ENCODE data around the gene PHACTR1.

Gene PHACTR1

GRCh38 chr6:12990162-12990561 lies 273.6 kb downstream of the PHACTR1 start:
- DNase-seq (ENCODE audit: low read depth in 1 of 2, low spot score in 1 of 2), result no peak
- Histone ChIP-seq H3K27ac (replicated peaks) (no peak overlapping the region), H3K4me3 (replicated peaks; ENCODE audit: insufficient read depth, low read length) (no peak overlapping the region), H3K27me3 (ENCODE audit: insufficient read depth, poor library complexity, severe bottlenecking) (no peaks in the 10 kb centered on the region)
- TF ChIP-seq GABPA (IDR thresholded peaks at IDR 0.05; ENCODE audit: low read depth) (no peak), POLR2AphosphoS5 (IDR thresholded peaks at IDR 0.05; ENCODE audit: low read depth) (no peak), CTCF (IDR thresholded peaks at IDR 0.05; ENCODE audit: insufficient read depth, low read length) (no peak), SPI1 (IDR thresholded peaks at IDR 0.05; ENCODE audit: borderline replicate concordance, low read depth) (no peak), REST (IDR thresholded peaks at IDR 0.05; ENCODE audit: insufficient replicate concordance, low read depth) (no peak)

GRCh38 chr6:12991435-12991834 lies 274.9 kb downstream of the PHACTR1 start:
- DNase-seq (ENCODE audit: low read depth in 1 of 2, low spot score in 1 of 2), result no peak
- H3K27ac ChIP-seq (replicated peaks), result no peak overlapping the region
- H3K27me3 ChIP-seq (ENCODE audit: insufficient read depth, poor library complexity, severe bottlenecking), result no peaks in the 10 kb centered on the region
- H3K4me3 ChIP-seq (replicated peaks; ENCODE audit: insufficient read depth, low read length), result no peak overlapping the region
- no peak for TF ChIP-seq POLR2AphosphoS5 (IDR thresholded peaks at IDR 0.05; ENCODE audit: low read depth)
- TF ChIP-seq SPI1 (IDR thresholded peaks at IDR 0.05; ENCODE audit: borderline replicate concordance, low read depth), result no peak
- no peak for TF ChIP-seq GABPA (IDR thresholded peaks at IDR 0.05; ENCODE audit: low read depth)
- TF ChIP-seq CTCF (IDR thresholded peaks at IDR 0.05; ENCODE audit: insufficient read depth, low read length), result no peak
- TF ChIP-seq REST (IDR thresholded peaks at IDR 0.05; ENCODE audit: insufficient replicate concordance, low read depth), result no peak

GRCh38 chr6:12992770-12993169 lies 276.2 kb downstream of the PHACTR1 start:
- TF ChIP-seq REST (IDR thresholded peaks at IDR 0.05; ENCODE audit: insufficient replicate concordance, low read depth), result no peak
- TF ChIP-seq POLR2AphosphoS5 (IDR thresholded peaks at IDR 0.05; ENCODE audit: low read depth), result no peak
- TF ChIP-seq GABPA (IDR thresholded peaks at IDR 0.05; ENCODE audit: low read depth), result no peak
- TF ChIP-seq SPI1 (IDR thresholded peaks at IDR 0.05; ENCODE audit: borderline replicate concordance, low read depth), result no peak
- no peak for TF ChIP-seq CTCF (IDR thresholded peaks at IDR 0.05; ENCODE audit: insufficient read depth, low read length)
- no peak for DNase-seq (ENCODE audit: low read depth in 1 of 2, low spot score in 1 of 2)
- Histone ChIP-seq H3K4me3 (replicated peaks; ENCODE audit: insufficient read depth, low read length) (no peak overlapping the region), H3K27ac (replicated peaks) (no peak overlapping the region), H3K27me3 (ENCODE audit: insufficient read depth, poor library complexity, severe bottlenecking) (no peaks in the 10 kb centered on the region)
